ENCODE data around the gene FOXD2.

FOXD2 gene

GRCh38 chr1:47396671-47397196 lies 41.1 kb upstream of the FOXD2 start:
- TF ChIP-seq, protein P1, sequence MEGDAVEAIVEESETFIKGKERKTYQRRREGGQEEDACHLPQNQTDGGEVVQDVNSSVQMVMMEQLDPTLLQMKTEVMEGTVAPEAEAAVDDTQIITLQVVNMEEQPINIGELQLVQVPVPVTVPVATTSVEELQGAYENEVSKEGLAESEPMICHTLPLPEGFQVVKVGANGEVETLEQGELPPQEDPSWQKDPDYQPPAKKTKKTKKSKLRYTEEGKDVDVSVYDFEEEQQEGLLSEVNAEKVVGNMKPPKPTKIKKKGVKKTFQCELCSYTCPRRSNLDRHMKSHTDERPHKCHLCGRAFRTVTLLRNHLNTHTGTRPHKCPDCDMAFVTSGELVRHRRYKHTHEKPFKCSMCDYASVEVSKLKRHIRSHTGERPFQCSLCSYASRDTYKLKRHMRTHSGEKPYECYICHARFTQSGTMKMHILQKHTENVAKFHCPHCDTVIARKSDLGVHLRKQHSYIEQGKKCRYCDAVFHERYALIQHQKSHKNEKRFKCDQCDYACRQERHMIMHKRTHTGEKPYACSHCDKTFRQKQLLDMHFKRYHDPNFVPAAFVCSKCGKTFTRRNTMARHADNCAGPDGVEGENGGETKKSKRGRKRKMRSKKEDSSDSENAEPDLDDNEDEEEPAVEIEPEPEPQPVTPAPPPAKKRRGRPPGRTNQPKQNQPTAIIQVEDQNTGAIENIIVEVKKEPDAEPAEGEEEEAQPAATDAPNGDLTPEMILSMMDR (IDR thresholded peaks at IDR 0.05; ENCODE audit: low read depth, low read length, missing control alignments) = no peak
- no peak overlapping the region for H3K4me3 ChIP-seq (replicated peaks; ENCODE audit: low read depth, low read length)
- DNase-seq (ENCODE audit: extremely low read depth, low read depth) = no peak

GRCh38 chr1:47399138-47399845 lies 38.6 kb upstream of the FOXD2 start:
- TF ChIP-seq, protein P1 (IDR thresholded peaks at IDR 0.05; ENCODE audit: low read depth, low read length, missing control alignments) = no peak
- H3K4me3 ChIP-seq (replicated peaks; ENCODE audit: low read depth, low read length) = no peak overlapping the region
- DNase-seq (ENCODE audit: extremely low read depth, low read depth) = no peak

DNA sequence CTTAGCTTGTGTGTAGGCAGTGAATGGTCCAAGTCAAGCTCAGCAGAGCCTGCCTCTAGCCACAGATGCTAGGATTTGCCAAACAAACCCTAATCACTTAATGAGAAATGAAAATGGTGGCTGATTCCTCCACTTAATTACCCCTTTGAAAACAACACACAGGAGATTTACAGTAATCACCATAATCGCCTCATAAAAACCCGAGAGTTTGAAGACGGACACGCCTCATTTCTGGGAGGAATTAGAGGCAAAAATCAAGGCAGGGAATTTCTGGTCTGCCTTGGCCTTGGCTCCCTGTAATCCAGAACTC lies 38.0 kb upstream of the FOXD2 start:
- TF ChIP-seq, protein P1 (IDR thresholded peaks at IDR 0.05; ENCODE audit: low read depth, low read length, missing control alignments) = no peak
- DNase-seq (ENCODE audit: extremely low read depth, low read depth) = no peak
- no peak overlapping the region for H3K4me3 ChIP-seq (replicated peaks; ENCODE audit: low read depth, low read length)

- no peak overlapping the region for H3K4me3 ChIP-seq (replicated peaks; ENCODE audit: low read depth, low read length)
- no peak for DNase-seq (ENCODE audit: extremely low read depth, low read depth)
- TF ChIP-seq, protein P1 (IDR thresholded peaks at IDR 0.05; ENCODE audit: low read depth, low read length, missing control alignments) = no peak
These were observed 36.1 kb upstream of the FOXD2 start for GRCh38 chr1:47401761-47402160.

- DNase-seq (ENCODE audit: extremely low read depth, low read depth) = no peak
- TF ChIP-seq, protein P1 (IDR thresholded peaks at IDR 0.05; ENCODE audit: low read depth, low read length, missing control alignments) = no peak
These were observed 35.3 kb upstream of the FOXD2 start for GRCh38 chr1:47402591-47402990.

DNA sequence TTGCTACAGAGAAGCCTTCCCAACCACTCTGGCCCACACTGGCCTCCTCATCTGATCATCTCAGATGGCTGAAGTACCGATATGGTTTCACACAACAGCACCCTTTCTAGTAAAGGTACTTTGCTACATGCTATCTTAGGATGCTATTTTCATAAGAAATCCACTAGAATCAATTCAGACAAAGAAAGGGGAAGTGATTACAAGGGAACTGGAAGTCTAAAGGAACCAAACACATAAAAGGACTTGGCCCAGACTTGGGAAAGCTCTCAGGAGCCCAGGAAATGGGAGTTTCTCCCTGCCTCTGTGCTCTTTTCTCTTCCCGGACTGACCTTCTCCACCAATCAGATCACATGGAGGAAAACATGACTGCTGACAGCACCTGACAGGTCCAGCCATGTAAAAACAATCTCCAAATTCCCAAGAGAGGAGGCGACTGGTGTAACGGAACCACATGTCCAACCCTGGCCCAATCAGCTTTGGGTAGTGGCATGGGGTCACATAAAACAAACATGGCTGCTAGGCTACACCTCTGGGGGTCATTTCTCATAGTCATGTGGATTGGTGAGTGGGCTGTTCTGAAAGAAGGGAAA lies 34.4 kb upstream of the FOXD2 start:
- H3K4me3 ChIP-seq (replicated peaks; ENCODE audit: low read depth, low read length) = no peak overlapping the region
- no peak for DNase-seq (ENCODE audit: extremely low read depth, low read depth)
- TF ChIP-seq, protein P1 (IDR thresholded peaks at IDR 0.05; ENCODE audit: low read depth, low read length, missing control alignments) = no peak

More at GRCh38 chr1:47402591-47402990, 35.3 kb upstream of the FOXD2 start:
- no peak overlapping the region for H3K4me3 ChIP-seq (replicated peaks; ENCODE audit: low read depth, low read length)

Measured in HFF-Myc (cell line).